Mesothelial cell of epicardium (in vitro differentiated cells): ENCODE measurements around the gene SLC38A8. TPM values are rescaled to one million over a fixed set of nuclear protein-coding genes. Genes with fewer than 3 reads are reported as not detected.

Experiments used
- DNase-seq, 2 experiments: peaks; one replicate each; pipeline ENCODE4 v3.0.0; 2021; ENCODE audit warnings: low spot score in 2 of 2; ENCODE audit not compliant: unreplicated experiment in 2 of 2
- H3K27ac Mint-ChIP-seq: 2 replicates; pipeline ENCODE4 v1.8.0; 2021; ENCODE audit warnings: mixed read lengths
- H3K27me3 Mint-ChIP-seq: 2 replicates; pipeline ENCODE4 v1.8.0; 2021; ENCODE audit warnings: low read depth, mixed read lengths
- H3K36me3 Mint-ChIP-seq: 2 replicates; pipeline ENCODE4 v1.8.0; 2021; ENCODE audit warnings: mixed read lengths
- H3K4me1 Mint-ChIP-seq: 2 replicates; pipeline ENCODE4 v1.8.0; 2021; ENCODE audit warnings: mixed read lengths
- H3K4me3 Mint-ChIP-seq: 2 replicates; pipeline ENCODE4 v1.8.0; 2021; ENCODE audit warnings: mild to moderate bottlenecking, moderate library complexity, mixed read lengths
- H3K9me3 Mint-ChIP-seq: 2 replicates; pipeline ENCODE4 v1.8.0; 2021; ENCODE audit warnings: mixed read lengths
- CTCF ChIP-seq: fragments of 200-600 bp; sonication (generic); IDR thresholded peaks from one replicate; pipeline ENCODE4 v1.5.0; 2021; ENCODE audit warnings: antibody characterized with exemption; ENCODE audit not compliant: unreplicated experiment
- total RNA-seq: library from RNA; stranded (reverse); gene quantifications from 3 replicates; pipeline ENCODE4 v1.2.1, GENCODE V29; 2021

Gene SLC38A8
- total RNA-seq, 1 donor from 2014 or later = not detected

- TF ChIP-seq CTCF = no peak
- no peak overlapping the region for H3K4me3 Mint-ChIP-seq
- no peaks in the 10 kb centered on the region for H3K4me1 Mint-ChIP-seq
Observed at GRCh38 chr16:84082835-84083569, 40.4 kb upstream of the SLC38A8 start.

GRCh38 chr16:84082110-84082509, 39.5 kb upstream of the SLC38A8 start:
- Mint-ChIP-seq H3K36me3 (peaks cover 42% of the 10 kb centered on the region), H3K4me1 (no peaks in the 10 kb centered on the region), H3K27ac (no peak overlapping the region), H3K4me3 (no peak overlapping the region), H3K9me3 (peaks cover 8% of the 10 kb centered on the region), H3K27me3 (no peaks in the 10 kb centered on the region)
- no peak for DNase-seq
- TF ChIP-seq CTCF = no peak

More at GRCh38 chr16:84082835-84083569, 40.4 kb upstream of the SLC38A8 start:
- no peaks in the 10 kb centered on the region for H3K27me3 Mint-ChIP-seq
- H3K36me3 Mint-ChIP-seq = peaks cover 37% of the 10 kb centered on the region
- DNase-seq = no peak
- no peaks in the 10 kb centered on the region for H3K9me3 Mint-ChIP-seq
- H3K27ac Mint-ChIP-seq = no peak overlapping the region

GRCh38 chr16:84081446-84081989, 38.9 kb upstream of the SLC38A8 start:
- H3K27ac Mint-ChIP-seq = no peak overlapping the region

GRCh38 chr16:84080813-84081212, 38.2 kb upstream of the SLC38A8 start:
- H3K27me3 Mint-ChIP-seq = no peaks in the 10 kb centered on the region
- H3K36me3 Mint-ChIP-seq = peaks cover 44% of the 10 kb centered on the region
- H3K9me3 Mint-ChIP-seq = peaks cover 8% of the 10 kb centered on the region
- H3K4me1 Mint-ChIP-seq = no peaks in the 10 kb centered on the region
- H3K4me3 Mint-ChIP-seq = no peak overlapping the region
- no peak for TF ChIP-seq CTCF
- peak overlapping the region; percentile 4 for H3K27ac Mint-ChIP-seq
- no peak for DNase-seq

More at GRCh38 chr16:84081446-84081989, 38.9 kb upstream of the SLC38A8 start:
- TF ChIP-seq CTCF = no peak
- Mint-ChIP-seq H3K4me1 (no peaks in the 10 kb centered on the region), H3K36me3 (peaks cover 45% of the 10 kb centered on the region), H3K27me3 (no peaks in the 10 kb centered on the region), H3K4me3 (no peak overlapping the region), H3K9me3 (peaks cover 8% of the 10 kb centered on the region)
- DNase-seq = no peak

- no peak for DNase-seq
- Mint-ChIP-seq H3K4me1 (no peaks in the 10 kb centered on the region), H3K4me3 (no peak overlapping the region), H3K36me3 (peaks cover 45% of the 10 kb centered on the region), H3K9me3 (peaks cover 8% of the 10 kb centered on the region), H3K27me3 (no peaks in the 10 kb centered on the region), H3K27ac (peak overlapping the region; percentile 4)
- TF ChIP-seq CTCF = no peak
Observed at GRCh38 chr16:84080378-84080777, 37.8 kb upstream of the SLC38A8 start.
